Loucy (cell line): ENCODE measurements around the gene HCFC1.

ENCODE experiments used
- EZH2phosphoT487 ChIP-seq: fragments of 200-600 bp; IDR thresholded peaks from 2 replicates; pipeline ENCODE4 v1.6.1; 2018; ENCODE audit warnings: antibody characterized with exemption, mild to moderate bottlenecking, moderate library complexity, borderline replicate concordance
- TF ChIP-seq, protein P1 (sequence below): fragments of 200-600 bp; sonication (generic); conservative IDR thresholded peaks from 2 replicates; pipeline ENCODE4 v1.5.1; 2014; ENCODE audit warnings: mild to moderate bottlenecking, antibody characterized with exemption, low read length

DNA sequence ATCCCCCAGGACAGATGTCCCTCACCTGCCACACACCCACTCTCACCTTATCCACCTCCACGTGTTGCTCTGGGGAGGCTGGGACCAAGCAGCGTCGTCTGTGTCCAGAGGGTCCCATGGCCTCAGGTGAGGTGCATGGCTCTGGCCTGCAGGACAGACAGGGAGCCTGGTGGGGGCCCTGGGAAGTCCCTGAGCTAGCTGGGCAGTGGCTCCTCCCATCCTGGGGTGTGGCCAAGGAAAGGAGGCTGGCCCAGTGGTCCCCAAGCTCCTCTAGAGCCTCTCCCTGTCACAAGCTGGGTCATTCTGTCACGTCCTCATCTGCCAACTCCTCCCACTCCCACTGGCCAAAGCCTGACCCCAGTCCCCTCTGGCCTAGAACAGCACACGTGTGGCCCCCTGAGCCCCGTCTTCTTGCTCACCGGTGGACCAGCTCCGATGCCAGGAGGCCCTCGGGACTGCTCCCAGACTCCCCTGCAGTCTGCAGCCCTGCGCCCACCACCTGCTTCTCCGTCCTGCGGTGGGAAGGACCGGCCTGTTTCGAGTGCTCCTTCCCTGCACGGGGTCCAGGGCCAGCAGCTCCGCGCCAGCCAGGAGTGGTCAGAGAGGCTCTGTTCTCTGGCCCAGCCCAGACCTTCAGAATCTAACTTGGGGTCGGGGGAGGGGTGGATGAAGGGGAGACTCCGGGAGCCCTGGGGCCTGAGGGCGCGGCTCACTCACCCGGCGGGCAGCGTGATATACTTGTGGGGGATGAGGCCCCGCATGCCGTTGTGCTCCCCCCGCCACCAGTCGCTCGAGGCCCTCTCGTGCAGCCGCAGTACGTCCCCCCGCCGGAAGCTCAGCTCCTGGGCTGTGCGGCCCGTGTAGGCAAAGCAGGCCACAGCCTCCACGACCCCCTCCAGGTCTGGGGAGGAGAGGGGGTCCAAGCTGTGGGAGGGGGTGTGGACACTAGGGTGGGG lies 62.3 kb downstream of the HCFC1 start:
- TF ChIP-seq, protein P1, sequence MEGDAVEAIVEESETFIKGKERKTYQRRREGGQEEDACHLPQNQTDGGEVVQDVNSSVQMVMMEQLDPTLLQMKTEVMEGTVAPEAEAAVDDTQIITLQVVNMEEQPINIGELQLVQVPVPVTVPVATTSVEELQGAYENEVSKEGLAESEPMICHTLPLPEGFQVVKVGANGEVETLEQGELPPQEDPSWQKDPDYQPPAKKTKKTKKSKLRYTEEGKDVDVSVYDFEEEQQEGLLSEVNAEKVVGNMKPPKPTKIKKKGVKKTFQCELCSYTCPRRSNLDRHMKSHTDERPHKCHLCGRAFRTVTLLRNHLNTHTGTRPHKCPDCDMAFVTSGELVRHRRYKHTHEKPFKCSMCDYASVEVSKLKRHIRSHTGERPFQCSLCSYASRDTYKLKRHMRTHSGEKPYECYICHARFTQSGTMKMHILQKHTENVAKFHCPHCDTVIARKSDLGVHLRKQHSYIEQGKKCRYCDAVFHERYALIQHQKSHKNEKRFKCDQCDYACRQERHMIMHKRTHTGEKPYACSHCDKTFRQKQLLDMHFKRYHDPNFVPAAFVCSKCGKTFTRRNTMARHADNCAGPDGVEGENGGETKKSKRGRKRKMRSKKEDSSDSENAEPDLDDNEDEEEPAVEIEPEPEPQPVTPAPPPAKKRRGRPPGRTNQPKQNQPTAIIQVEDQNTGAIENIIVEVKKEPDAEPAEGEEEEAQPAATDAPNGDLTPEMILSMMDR = no peak
- TF ChIP-seq EZH2phosphoT487 = no peak
